Uterus (tissue), 4 donors: ENCODE results near the gene SBNO2. TPM values are rescaled to one million over a fixed set of nuclear protein-coding genes. Genes with fewer than 3 reads are reported as not detected.

Source experiments
- DNase-seq, 2 donors: peaks; one replicate each; pipeline ENCODE4 v3.0.0-alpha.2; 2019 to 2020
- H3K27ac ChIP-seq, 2 donors: fragments of 200-600 bp; sonication (generic); 1 replicate in 1 of 2; 2 replicates in 1 of 2; pipeline ENCODE4 v1.5.1; 2016 to 2018
- H3K27me3 ChIP-seq, 2 donors: fragments of 200-600 bp; sonication (generic); one replicate each; pipeline ENCODE4 v1.5.1; 2018 to 2019; ENCODE audit warnings: control low read depth in 1 of 2
- H3K36me3 ChIP-seq, 2 donors: fragments of 200-600 bp; sonication (generic); one replicate each; pipeline ENCODE4 v1.5.1; 2019; ENCODE audit warnings: control low read depth in 1 of 2
- H3K4me1 ChIP-seq, 2 donors: fragments of 200-600 bp; sonication (generic); one replicate each; pipeline ENCODE4 v1.5.1; 2018 to 2019; ENCODE audit warnings: control low read depth in 1 of 2
- H3K4me3 ChIP-seq, 2 donors: fragments of 200-600 bp; sonication (generic); 1 replicate in 1 of 2; 2 replicates in 1 of 2; pipeline ENCODE4 v1.5.1; 2018 to 2019; ENCODE audit warnings: mild to moderate bottlenecking in 1 of 2
- H3K9me3 ChIP-seq, 2 donors: fragments of 200-600 bp; sonication (generic); one replicate each; pipeline ENCODE4 v1.5.1; 2019; ENCODE audit warnings: control low read depth in 1 of 2
- CTCF ChIP-seq, 4 experiments: fragments of 200-600 bp in 2 of 4; fragments of 450-650 bp in 2 of 4; sonication (generic) in 2 of 4; IDR thresholded peaks; one replicate each; pipeline ENCODE4 v1.5.1; 2016 to 2019; ENCODE audit warnings: antibody characterized with exemption in 4 of 4, mild to moderate bottlenecking in 2 of 4, moderate library complexity in 1 of 4
- POLR2A ChIP-seq, 2 donors: fragments of 450-650 bp; IDR thresholded peaks; one replicate each; pipeline ENCODE4 v1.6.1; 2016; ENCODE audit warnings: antibody characterized with exemption in 2 of 2, mild to moderate bottlenecking in 1 of 2, moderate library complexity in 1 of 2
- intact Hi-C: fragments of 100-400 bp; cut with DNase I; formaldehyde crosslinking; loops from one replicate; pipeline ENCODE4 v1.15.1; 2023; ENCODE audit warnings: low total_unique reads
- total RNA-seq, 4 donors: library from RNA; depleted of rRNA in 3 of 4; stranded (reverse); fragments of >200 nt in 3 of 4; gene quantifications; one replicate each; pipeline versions ENCODE4 v1.1.0 to v1.2.4, GENCODE V29; 2014 to 2023
- donor health status: DM: yes; HTN: yes; CAD: no.

Gene SBNO2
- total RNA-seq, 4 donors from 2014 or later = 4.4 to 107 (median 10.7) TPM

GRCh38 chr19:1093811-1094553, 80.1 kb downstream of the SBNO2 start:
- intact Hi-C loops = no loop called here
- Histone ChIP-seq H3K9me3 (no peaks in the 10 kb centered on the region), H3K4me1 (peaks cover 3 to 10% of the 10 kb centered on the region in 2 donors), H3K36me3 (no peaks in the 10 kb centered on the region), H3K27me3 (no peaks in the 10 kb centered on the region), H3K27ac (no peak overlapping the region), H3K4me3 (peak overlapping the region; percentile 91 to 95)
- TF ChIP-seq CTCF (IDR thresholded peaks at IDR 0.05) (no peak), POLR2A (IDR thresholded peaks at IDR 0.05) (no peak)
- DNase-seq = no peak

- H3K4me3 ChIP-seq = no peak overlapping the region
- H3K27me3 ChIP-seq = no peaks in the 10 kb centered on the region
- no peaks in the 10 kb centered on the region for H3K36me3 ChIP-seq
- H3K27ac ChIP-seq = no peak overlapping the region
- no peak for DNase-seq
- intact Hi-C loops = no loop called here
- H3K9me3 ChIP-seq = no peaks in the 10 kb centered on the region
- no peak for TF ChIP-seq CTCF (IDR thresholded peaks at IDR 0.05)
- TF ChIP-seq POLR2A (IDR thresholded peaks at IDR 0.05) = no peak
- H3K4me1 ChIP-seq = peaks cover 3 to 10% of the 10 kb centered on the region in 2 donors
Measured at GRCh38 chr19:1093330-1093729, 80.7 kb downstream of the SBNO2 start.

- no peak for DNase-seq
- Histone ChIP-seq H3K36me3 (no peaks in the 10 kb centered on the region), H3K27ac (no peak overlapping the region), H3K9me3 (no peaks in the 10 kb centered on the region), H3K4me3 (no peak overlapping the region), H3K27me3 (no peaks in the 10 kb centered on the region), H3K4me1 (peaks cover 3 to 10% of the 10 kb centered on the region in 2 donors)
- no peak for TF ChIP-seq POLR2A (IDR thresholded peaks at IDR 0.05)
- no peak for TF ChIP-seq CTCF (IDR thresholded peaks at IDR 0.05)
- intact Hi-C loops = no loop called here
Measured at GRCh38 chr19:1091544-1092175, 82.4 kb downstream of the SBNO2 start.

- Histone ChIP-seq H3K4me3 (no peak overlapping the region), H3K4me1 (peaks cover 3 to 10% of the 10 kb centered on the region in 2 donors), H3K9me3 (no peaks in the 10 kb centered on the region), H3K36me3 (no peaks in the 10 kb centered on the region), H3K27ac (no peak overlapping the region), H3K27me3 (no peaks in the 10 kb centered on the region)
- TF ChIP-seq POLR2A (IDR thresholded peaks at IDR 0.05) = no peak
- TF ChIP-seq CTCF (IDR thresholded peaks at IDR 0.05) = no peak
- intact Hi-C loops = no loop called here
- DNase-seq = no peak
Measured at GRCh38 chr19:1090731-1091543, 83.1 kb downstream of the SBNO2 start.
